GM18909 (cell line): ENCODE data around the gene TMPRSS9.
"Not testable (repeated sequence)": the region's sequence is repeated elsewhere in the genome, so short reads cannot be mapped to it uniquely, and the experiment has no call there.

Source experiments
- ATAC-seq: cut with Tn5 transposase; IDR thresholded peaks from one replicate; pipeline ENCODE4 v1.9.1; 2021; ENCODE audit warnings: mild to moderate bottlenecking; ENCODE audit not compliant: unreplicated experiment, poor library complexity

TMPRSS9 gene

DNA sequence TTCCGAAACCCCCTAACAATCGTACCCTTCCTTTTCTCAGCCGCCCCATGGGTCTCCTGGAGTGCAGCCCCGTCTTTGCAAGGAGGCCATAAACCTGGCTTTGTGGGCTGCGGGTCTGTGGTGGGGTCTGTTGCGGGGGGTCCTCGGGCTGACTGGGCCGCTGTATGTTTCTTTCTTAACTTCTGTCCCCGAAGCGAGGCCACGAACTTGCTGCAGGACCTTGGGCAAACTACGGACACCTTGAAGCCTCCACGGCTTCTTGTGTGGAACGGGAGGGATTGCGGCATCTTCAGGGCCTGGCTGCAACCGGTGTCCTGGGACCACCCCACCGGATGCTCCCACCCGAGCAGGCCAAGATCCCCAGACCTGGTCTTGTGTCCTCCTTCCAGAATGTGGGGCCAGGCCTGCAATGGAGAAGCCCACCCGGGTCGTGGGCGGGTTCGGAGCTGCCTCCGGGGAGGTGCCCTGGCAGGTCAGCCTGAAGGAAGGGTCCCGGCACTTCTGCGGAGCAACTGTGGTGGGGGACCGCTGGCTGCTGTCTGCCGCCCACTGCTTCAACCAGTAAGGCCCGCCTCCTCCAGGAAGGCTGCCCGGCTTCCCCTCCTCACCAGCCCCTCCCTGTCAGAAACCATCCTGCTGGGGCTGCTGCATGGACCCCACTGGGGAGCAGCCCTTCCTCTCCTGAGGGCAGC lies 55.4 kb downstream of the TMPRSS9 start:
- no peak for ATAC-seq

GRCh38 chr19:2415973-2416319 lies 55.9 kb downstream of the TMPRSS9 start:
- ATAC-seq = no peak

DNA sequence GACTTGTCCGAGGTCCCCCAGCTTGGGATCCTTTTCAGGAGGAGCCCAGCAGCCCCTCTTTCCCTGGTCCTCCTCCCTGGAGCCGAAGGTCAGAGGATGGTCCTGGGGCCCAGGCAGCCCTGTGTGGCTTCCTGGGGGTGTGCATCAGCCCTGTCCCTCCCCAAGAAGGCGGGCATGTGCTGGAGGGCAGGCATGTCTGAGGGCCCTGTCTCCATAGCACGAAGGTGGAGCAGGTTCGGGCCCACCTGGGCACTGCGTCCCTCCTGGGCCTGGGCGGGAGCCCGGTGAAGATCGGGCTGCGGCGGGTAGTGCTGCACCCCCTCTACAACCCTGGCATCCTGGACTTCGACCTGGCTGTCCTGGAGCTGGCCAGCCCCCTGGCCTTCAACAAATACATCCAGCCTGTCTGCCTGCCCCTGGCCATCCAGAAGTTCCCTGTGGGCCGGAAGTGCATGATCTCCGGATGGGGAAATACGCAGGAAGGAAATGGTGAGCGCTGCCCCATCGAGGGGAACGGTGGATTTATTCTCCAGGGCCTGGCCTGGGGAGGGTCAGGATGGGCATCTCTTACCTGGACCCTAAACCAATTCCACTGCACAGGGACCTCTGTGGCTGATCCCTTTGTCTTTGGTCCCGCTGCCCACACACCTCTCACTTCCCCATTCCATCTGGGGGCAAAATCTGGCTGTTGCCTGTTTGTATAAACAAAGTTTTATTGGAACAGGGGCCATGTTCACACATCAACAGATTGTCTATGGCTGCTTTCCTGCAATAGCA lies 56.4 kb downstream of the TMPRSS9 start:
- no peak for ATAC-seq

GRCh38 chr19:2417436-2417835 lies 57.4 kb downstream of the TMPRSS9 start:
- ATAC-seq = not testable (repeated sequence)

GRCh38 chr19:2417881-2418406 lies 57.9 kb downstream of the TMPRSS9 start:
- no peak for ATAC-seq

DNA sequence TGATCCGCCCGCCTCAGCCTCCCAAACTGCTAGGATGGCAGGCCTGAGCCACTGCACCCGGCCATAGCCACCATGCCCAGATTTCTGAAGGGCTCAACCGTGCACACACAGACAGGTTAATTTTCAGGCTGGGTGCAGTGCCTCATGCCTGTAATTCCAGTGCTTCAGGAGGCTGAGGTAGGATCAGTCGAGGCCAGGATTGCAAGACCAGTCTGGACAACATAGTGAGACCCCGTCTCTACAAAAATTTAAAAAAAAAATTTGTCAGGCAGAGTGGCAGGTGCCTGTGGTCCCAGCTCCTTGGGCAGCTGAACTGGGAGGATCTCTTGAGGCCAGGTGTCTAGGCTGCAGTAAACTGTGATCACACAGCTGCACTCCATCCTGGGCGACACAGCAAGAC lies 59.7 kb downstream of the TMPRSS9 start:
- ATAC-seq = no peak

DNA sequence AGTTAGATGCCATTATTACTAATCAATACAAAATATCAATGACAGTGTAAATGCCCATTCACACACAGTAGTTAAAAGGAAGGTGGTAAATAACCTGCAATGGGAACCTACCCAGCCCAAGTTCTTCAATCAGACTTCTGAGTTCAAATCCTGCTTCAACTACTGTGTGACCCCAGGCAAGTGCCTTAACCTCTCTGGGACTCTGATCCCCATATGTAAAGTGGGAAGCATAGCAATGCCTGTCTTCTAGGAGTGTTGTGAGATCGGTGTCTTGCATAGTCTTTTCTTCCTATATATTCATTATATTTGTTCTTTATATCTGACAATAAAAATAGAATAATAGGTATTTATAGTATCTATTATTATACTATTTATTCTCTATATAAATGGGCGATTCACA lies 60.4 kb downstream of the TMPRSS9 start:
- no peak for ATAC-seq

DNA sequence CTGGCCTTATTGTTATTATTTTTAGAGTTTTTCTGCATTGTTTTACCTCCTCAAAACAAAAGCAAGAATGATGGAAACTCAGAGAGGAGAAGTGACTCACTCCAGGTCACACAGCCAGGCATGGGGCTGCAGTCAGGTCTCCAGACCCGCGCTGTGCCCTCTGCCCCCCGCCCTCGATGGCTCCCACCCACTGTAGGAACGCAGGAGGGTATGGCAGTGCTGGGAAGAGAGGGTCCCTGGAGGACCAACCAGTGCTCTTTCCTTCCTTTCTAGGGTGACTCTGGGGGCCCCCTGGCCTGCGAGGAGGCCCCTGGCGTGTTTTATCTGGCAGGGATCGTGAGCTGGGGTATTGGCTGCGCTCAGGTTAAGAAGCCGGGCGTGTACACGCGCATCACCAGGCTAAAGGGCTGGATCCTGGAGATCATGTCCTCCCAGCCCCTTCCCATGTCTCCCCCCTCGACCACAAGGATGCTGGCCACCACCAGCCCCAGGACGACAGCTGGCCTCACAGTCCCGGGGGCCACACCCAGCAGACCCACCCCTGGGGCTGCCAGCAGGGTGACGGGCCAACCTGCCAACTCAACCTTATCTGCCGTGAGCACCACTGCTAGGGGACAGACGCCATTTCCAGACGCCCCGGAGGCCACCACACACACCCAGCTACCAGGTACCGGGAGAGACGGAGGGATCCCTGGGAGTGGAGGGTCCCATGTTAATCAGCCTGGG lies 61.7 kb downstream of the TMPRSS9 start:
- ATAC-seq = no peak

DNA sequence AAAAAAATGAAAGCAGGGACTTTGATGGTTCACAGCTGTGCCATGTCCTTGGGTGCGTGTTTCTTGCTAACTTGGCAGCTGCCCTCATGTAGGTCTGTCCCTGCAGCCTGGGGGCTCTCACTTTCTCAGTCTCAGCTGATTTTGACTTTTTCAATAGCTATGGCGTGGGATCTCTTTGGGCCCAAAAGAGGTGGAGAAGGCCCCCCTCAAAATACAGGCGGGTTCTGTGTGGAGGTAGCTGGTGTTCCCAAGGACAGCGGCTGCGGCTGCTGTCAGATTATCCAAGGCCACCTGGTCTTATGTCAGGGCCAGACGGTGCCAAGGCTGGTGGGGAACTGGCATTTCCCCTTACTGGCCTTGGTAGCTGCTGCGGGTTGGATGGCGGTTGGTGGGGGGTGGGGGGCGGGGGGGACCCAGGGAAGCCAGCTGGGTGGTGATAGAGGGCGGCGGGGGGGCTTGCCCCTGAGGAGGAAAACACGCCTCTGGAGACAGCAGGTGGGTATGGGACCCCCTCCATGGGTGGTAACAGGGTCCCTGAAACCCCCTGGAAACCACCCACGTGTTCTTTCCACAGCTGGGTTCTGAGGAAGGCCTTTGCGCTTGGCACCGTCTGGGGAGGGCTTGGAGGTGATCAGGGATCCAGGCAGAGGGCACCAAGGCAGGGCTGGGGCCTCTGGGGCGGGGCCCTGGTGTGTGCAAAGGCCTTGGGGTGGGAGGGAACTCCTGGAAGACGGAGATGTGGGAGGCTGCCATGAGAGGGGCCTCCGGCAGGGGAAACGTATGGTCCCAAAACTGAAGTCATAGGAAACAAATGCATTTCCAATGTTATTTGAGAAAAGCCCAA lies 63.2 kb downstream of the TMPRSS9 start:
- ATAC-seq = no peak

- ATAC-seq = no peak
These were observed 64.0 kb downstream of the TMPRSS9 start for GRCh38 chr19:2423915-2424685.

- ATAC-seq = no peak
These were observed 64.9 kb downstream of the TMPRSS9 start for GRCh38 chr19:2424686-2425621.

DNA sequence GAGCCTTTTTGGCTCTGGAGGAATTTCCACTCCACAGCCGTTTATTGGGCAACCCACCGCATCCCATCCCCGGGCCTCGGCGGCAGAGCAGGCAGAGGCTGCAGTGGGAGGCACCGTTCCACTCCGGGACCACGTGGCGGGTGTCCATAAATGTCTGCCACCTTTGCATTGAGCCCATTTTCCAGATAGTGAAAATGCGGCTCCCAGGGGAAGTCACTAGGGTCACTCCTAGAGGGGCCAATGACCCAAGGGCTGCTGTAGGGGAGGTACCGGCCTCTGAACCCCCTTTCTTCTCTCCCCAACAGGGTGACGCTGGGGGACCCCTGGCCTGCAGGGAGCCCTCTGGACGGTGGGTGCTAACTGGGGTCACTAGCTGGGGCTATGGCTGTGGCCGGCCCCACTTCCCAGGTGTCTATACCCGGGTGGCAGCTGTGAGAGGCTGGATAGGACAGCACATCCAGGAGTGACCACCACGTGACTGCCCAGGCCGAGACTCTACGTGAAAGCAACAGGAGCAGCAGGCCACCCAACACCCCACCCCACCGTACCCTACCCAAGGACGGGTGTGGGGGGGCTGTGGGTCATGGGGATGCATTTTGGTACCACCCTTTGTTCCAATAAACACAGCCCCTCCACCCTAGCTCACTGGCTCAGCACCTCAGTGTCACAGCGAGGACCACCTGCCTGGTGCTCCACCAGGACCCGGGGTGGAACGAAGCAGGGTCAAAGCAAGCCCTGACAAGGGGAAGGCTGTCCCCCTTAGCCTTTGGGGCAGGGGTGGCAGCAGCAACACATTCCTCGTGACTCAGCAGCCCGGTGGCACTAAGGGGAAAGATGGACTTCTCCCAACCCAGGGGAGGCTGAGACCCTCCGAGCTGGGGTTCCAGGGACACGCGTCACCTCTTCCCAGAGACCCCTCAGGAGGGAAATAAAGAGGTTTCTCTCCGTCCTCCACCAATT lies 65.8 kb downstream of the TMPRSS9 start:
- no peak for ATAC-seq

- peak; percentile 29 for ATAC-seq
These were observed 66.8 kb downstream of the TMPRSS9 start for GRCh38 chr19:2426611-2427428.

DNA sequence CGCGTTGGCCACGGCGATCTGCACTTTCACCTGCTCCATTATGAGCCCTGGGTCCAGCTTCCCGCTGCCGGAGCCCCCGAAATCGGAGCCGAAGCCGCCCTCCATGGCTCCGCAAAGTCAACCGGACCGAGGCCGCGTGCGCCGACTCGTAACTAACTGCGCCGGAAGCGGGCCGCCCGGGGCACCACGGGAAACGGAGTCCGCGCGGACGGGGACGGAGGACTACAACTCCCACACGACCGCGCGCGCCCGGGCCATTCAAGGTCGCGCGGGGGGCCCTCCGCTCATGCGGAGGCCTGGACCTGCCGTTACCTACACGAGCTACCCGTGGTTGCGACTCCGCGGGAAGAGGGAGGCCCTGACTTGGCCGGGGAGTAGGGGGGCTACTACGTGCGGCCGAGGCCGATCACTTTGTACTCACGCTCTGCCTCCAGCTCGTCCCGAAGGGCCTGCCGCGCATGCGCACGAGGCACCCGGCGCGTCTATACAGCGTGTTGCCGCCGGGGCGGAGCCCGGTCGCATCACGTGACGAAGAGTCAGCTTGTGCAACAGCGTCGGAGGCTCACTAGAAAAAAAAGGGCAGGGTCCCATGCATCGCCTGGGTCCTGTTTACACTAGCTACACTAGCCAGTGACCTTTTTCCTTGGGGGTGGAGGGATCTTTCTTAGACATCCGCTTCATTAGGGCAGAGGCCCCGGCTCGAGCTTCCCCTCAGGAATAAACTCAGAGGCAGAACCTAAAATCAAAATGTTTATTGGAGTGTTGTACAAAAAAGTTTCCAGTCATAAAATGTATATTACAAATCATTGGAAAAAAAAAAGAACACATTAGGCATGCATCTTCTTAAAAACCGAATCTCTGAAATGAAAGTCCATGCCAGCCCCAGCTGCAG lies 67.6 kb downstream of the TMPRSS9 start, which contains the start of gene TIMM13:
Gene TIMM13 (minus strand): TSS at position 158 of the 892 bp plus-strand sequence. CDS start 53 bp downstream, at position 105.
- ATAC-seq = peak; percentile 79

DNA sequence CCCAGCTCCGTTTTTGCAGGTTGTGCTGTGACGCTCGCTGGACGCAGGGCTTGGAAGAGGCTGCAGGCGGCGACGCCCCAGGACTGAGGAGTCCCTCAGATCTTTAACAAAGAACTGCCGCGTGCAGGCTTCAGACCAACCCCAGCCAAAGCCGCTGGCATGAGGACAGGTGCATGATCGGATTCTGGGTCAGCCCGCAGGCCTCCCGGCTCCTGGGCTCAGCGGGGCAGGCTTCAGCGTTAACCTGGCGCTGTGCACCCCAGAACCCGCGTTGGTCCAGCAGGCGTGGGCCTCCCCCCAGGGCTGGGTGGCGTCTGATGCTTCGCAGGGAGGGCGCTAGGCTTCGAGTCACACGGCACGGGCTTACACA lies 68.2 kb downstream of the TMPRSS9 start:
- ATAC-seq = no peak
